ENCODE results near the gene KLHDC1.
"Not testable (repeated sequence)": the region's sequence is repeated elsewhere in the genome, so short reads cannot be mapped to it uniquely, and the experiment has no call there.

Gene KLHDC1

GRCh38 chr14:49692811-49693734 is at the start of gene KLHDC1:
KLHDC1 (plus strand) TSS chr14:49693120; CDS start chr14:49693195, 75 bp downstream.
- Histone ChIP-seq H3K4me3 (peak within 1 kb of the TSS; percentile 54 to 89 (median 76)), H3K27ac (peak within 1 kb of the TSS; percentile 85 to 97 (median 93))

GRCh38 chr14:49653508-49653907 is 39.4 kb upstream of the KLHDC1 start:
- Histone ChIP-seq H3K27ac (no peak overlapping the region), H3K4me3 (no peak overlapping the region)

GRCh38 chr14:49654511-49654910 is 38.4 kb upstream of the KLHDC1 start:
- Histone ChIP-seq H3K27ac (no peak overlapping the region), H3K4me3 (no peak overlapping the region)

- not testable (repeated sequence) for H3K4me3 ChIP-seq, H3K27ac ChIP-seq
Observed at GRCh38 chr14:49657500-49657899, 35.4 kb upstream of the KLHDC1 start.

- Histone ChIP-seq H3K4me3 (no peak overlapping the region), H3K27ac (no peak overlapping the region)
Observed at GRCh38 chr14:49659526-49660455, 33.1 kb upstream of the KLHDC1 start.

GRCh38 chr14:49670475-49670874 is 22.4 kb upstream of the KLHDC1 start:
- Histone ChIP-seq H3K27ac (no peak overlapping the region), H3K4me3 (no peak overlapping the region)

GRCh38 chr14:49673586-49673985 is 19.3 kb upstream of the KLHDC1 start:
- H3K27ac ChIP-seq: no peak overlapping the region
- H3K4me3 ChIP-seq: no peak overlapping the region

GRCh38 chr14:49677643-49678042 is 15.3 kb upstream of the KLHDC1 start:
- H3K4me3 ChIP-seq: no peak overlapping the region
- H3K27ac ChIP-seq: no peak overlapping the region

- Histone ChIP-seq H3K27ac (no peak overlapping the region), H3K4me3 (no peak overlapping the region)
Observed at GRCh38 chr14:49679271-49679670, 13.6 kb upstream of the KLHDC1 start.

GRCh38 chr14:49686425-49686824 is 6.5 kb upstream of the KLHDC1 start:
- no peak overlapping the region for H3K27ac ChIP-seq
- H3K4me3 ChIP-seq: no peak overlapping the region

GRCh38 chr14:49687942-49688700 is 4.8 kb upstream of the KLHDC1 start, which contains the start of gene POLE2:
POLE2 (minus strand) TSS chr14:49688214; CDS start chr14:49688203, 11 bp downstream.
- Histone ChIP-seq H3K27ac (peak within 1 kb of the TSS in 20 of 21 experiments; percentile 15 to 87 (median 78)), H3K4me3 (peak within 1 kb of the TSS; percentile 56 to 81 (median 74))

GRCh38 chr14:49688701-49689030 is 4.3 kb upstream of the KLHDC1 start:
- Histone ChIP-seq H3K27ac (peak overlapping the region in 15 of 21 experiments; percentile 70 to 87 (median 81)), H3K4me3 (no peak overlapping the region)

GRCh38 chr14:49691031-49691430 is 1.9 kb upstream of the KLHDC1 start:
- H3K4me3 ChIP-seq: no peak overlapping the region
- no peak overlapping the region for H3K27ac ChIP-seq

GRCh38 chr14:49692193-49692757 is 645 bp upstream of the KLHDC1 start:
- Histone ChIP-seq H3K4me3 (peak overlapping the region; percentile 54 to 89 (median 76)), H3K27ac (peak overlapping the region in 20 of 21 experiments; percentile 85 to 97 (median 93))

GRCh38 chr14:49693735-49694124 is 810 bp downstream of the KLHDC1 start:
- Histone ChIP-seq H3K27ac (peak overlapping the region in 12 of 21 experiments; percentile 90 to 97 (median 92)), H3K4me3 (peak overlapping the region; percentile 54 to 89 (median 76))

- no peak overlapping the region for H3K4me3 ChIP-seq
- no peak overlapping the region for H3K27ac ChIP-seq
Observed at GRCh38 chr14:49702725-49703124, 9.8 kb downstream of the KLHDC1 start.

- Histone ChIP-seq H3K4me3 (no peak overlapping the region), H3K27ac (no peak overlapping the region)
Observed at GRCh38 chr14:49703965-49704364, 11.0 kb downstream of the KLHDC1 start.

GRCh38 chr14:49704471-49704870 is 11.6 kb downstream of the KLHDC1 start:
- H3K4me3 ChIP-seq, H3K27ac ChIP-seq: not testable (repeated sequence)

GRCh38 chr14:49710993-49711392 is 18.1 kb downstream of the KLHDC1 start:
- H3K4me3 ChIP-seq, H3K27ac ChIP-seq: not testable (repeated sequence)

Data from skin epidermis (tissue), 12 donors.